Measurements from ENCODE around the gene FOXP4.

FOXP4 gene

DNA sequence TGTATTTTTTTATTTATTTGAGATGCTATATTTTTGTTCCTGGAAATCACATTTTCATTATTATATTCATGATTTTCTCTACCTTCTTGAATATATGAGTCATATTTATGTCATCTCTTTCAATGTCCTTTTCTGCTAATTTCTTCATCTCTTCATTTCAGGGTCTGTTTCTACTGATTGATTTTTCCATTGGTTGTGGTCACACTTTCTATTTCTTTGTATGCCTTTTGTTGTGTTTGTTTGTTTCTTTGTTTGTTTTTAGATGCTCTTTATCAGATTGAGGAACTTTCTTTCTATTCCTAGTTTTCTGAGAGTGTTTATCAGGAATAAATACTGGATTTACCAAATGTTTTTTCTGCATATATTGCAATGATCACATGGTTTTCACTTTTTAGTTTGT is 75.2 kb downstream of the FOXP4 start:
- in situ Hi-C loops (cut with MboI; ENCODE audit: low sequenced_read_pairs), result no loop called here

DNA sequence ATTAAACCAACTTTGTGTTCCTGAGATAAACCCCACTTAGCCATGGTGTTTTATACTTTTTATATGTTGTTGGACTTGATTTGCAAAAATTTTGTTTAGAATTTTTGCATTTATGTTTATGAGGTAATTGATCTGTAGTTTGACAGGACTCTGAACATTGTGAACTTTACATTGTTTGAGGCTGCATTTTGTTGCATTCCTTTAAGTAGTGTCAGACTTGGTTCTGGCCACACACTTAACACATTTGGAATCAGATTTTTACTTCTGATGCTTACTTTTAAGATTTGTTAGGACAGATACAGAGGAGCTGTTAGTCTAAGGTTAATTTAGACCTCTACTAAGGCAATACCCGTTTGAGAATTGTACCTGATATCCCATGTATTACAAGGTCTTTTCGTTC is 75.6 kb downstream of the FOXP4 start:
- in situ Hi-C loops (cut with MboI; ENCODE audit: low sequenced_read_pairs), result no loop called here

DNA sequence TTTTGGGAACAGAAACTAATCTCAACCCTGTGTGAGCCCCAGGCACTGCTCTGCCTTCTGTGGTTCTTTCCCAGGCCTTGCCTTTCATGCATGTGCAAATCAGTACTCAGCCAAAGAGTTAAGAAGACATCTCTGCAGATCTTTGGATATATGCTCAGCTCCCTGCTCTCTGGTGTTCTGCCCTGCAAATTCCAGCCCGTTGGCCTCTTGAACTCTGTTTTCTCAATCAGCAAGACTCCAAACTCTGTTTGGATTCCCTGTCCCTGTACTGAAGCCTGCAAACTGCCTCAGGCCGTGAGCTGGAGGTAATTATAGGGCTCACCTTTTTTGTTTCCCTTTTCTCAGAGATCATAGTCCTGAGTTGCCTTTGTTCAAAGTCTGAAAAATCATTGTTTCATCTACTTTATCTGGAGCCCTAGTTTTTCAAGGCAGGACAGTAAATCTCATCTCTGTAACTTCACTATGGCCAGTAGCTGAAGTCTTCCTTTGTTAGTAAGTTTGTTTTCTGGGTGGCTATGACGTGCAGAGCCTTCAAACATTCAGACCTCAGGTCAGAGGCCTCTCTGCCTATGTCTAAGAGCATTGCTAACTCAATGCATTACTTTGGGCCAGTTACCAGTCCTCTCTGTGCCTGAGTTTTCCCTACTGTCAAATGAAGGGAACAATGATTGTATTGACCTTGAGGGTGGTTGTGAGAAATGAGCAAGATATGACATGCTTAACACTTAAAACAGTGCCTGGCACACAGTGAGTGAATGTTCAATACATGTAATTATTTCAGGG is 76.2 kb downstream of the FOXP4 start:
- in situ Hi-C loops (cut with MboI; ENCODE audit: low sequenced_read_pairs), result no loop called here

DNA sequence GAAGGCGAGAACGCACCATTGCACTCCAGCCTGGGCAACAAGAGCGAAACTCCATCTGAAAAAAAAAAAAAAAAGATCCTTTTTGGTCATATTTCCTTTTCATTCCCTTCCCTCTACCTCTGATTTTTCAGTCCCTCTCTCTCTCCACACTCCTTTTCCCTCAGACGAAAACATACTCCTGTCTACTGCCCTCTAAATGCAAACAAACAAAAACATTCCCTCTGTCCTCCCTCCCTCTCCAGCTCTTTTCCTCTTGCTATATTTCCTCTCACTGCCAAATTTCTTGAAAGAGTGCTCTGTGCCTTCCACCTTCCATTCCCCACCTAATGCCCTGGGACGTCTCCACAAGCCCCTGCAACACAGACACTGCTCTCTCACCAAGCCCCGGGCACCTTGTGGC is 77.1 kb downstream of the FOXP4 start:
- in situ Hi-C loops (cut with MboI; ENCODE audit: low sequenced_read_pairs), result no loop called here

DNA sequence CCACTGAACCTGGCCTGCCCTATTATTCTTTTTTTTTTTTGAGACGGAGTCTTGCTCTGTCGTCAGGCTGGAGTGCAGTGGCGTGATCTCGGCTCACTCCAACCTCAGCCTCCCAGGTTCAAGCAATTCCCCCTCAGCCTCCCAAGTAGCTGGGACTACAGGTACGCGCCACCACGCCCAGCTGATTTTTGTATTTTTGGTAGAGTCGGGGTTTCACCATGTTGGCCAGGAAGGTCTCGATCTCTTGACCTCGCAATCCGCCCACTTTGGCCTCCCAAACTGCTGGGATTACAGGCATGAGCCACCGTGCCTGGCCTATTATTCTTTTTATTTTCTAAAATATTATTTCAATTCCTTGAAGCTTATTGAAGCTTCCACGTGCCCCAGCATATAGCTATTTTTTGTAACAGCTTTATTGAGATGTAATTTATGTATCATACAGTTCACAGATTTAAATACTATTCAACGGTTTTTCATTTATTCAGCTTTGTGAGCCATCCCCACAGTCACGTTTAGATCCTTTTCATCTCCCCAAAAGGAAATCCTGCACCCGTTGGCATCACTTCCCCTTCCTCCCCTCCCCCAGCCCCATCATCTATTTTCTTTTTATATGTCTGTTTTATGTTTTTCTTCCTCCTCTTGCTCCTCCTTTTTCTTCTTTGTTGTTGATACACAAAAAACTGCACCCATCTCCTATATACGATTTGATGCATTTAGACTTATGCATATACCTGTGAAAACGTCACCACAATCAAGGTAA is 78.6 kb downstream of the FOXP4 start:
- in situ Hi-C loops (cut with MboI; ENCODE audit: low sequenced_read_pairs), result no loop called here

DNA sequence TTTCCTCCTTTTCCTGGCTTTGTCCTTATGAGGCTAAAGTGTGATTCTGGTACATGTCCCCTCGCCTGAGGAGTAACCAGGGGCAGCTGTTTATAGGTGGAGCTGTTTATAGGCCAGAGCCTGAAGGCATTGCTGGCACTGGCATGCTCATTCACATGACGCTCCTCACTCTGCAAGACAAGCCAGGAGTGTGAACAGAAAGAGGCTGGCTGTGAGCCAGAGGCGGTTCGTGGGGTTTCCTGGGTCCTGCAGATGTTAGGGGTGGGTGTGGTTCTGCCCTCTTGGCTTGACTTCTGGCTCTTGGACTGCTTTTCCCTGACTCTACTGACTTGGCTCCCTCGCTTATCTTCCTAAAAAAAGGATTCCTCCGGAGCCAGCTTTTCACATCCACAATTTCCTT is 79.3 kb downstream of the FOXP4 start:
- in situ Hi-C loops (cut with MboI; ENCODE audit: low sequenced_read_pairs), result no loop called here

DNA sequence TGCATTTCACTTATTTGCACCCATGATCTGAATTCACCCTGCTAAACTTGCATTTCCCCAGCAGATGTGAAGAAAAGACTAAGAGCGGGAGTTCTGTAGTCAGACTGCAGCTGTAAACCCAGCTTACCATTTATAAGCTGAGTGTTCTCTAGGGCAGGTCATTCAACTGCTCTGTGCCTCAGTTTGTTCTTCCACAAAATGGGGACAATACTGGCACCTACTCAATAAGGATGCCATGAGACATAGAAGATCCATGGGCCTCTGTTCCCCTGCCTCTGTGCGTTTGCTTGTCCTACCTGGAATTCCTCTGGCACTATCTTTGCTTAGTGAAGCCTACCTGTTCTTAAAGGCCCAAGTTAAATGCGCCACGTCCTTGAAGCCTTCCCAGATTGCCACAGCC is 79.8 kb downstream of the FOXP4 start:
- in situ Hi-C loops (cut with MboI; ENCODE audit: low sequenced_read_pairs), result no loop called here

DNA sequence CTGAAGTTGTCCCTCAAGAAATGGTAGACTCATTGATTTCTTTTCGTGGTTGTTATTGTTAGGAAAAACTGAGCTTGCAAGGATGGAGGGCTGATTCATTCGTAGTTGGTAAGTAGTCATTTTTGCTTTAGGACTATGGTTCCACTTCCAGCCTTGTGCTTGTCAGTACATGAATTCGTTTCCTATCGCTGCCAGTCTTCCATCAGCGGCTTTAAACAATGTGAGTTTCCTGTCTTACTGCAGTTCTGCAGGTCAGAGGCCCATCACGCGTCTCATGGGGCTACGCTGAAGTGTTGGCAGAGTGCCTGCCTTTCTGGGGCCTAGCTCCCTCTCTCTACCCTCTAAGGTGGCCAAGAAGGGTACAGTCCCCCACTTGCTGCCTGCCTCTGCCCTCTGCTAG is 80.7 kb downstream of the FOXP4 start:
- in situ Hi-C loops (cut with MboI; ENCODE audit: low sequenced_read_pairs), result no loop called here

DNA sequence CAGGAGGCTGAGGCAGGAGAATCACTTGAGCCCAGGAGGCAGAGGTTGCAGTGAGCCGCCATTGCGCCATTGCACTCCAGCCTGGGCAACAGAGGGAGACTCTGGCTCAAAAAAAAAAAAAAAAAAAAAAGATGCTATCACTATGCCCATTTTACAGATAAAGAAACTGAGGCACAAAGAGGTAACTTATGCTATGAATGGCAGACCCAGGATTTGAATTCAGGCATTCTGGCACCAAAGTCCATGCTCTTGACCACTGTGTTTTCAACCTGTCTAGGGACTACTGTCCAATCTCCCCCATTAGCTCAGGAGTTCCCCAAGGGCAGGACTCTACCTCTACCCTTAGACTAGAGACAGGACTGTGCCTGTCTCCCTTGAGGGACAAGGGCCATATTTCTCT is 82.9 kb downstream of the FOXP4 start:
- in situ Hi-C loops (cut with MboI; ENCODE audit: low sequenced_read_pairs), result no loop called here

DNA sequence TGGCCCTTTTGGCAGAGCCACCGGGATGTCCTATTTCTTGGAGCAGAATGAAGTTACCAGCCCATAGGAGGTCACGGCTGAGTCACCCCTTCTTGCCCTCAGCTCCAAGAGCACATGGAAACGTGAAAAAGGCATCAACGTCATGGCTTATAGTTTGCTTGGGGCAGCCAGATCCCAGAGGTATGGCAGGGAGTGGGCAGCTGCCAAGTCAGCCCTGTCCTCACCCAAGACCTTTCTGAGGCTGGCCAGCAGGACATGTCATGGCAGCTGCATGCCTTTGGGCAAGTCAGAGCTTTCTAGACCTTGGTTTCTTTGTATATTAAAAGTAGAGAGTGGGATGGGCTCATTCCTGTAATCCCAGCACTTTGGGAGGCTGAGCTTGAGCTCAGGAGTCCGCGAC is 83.9 kb downstream of the FOXP4 start:
- in situ Hi-C loops (cut with MboI; ENCODE audit: low sequenced_read_pairs), result no loop called here

DNA sequence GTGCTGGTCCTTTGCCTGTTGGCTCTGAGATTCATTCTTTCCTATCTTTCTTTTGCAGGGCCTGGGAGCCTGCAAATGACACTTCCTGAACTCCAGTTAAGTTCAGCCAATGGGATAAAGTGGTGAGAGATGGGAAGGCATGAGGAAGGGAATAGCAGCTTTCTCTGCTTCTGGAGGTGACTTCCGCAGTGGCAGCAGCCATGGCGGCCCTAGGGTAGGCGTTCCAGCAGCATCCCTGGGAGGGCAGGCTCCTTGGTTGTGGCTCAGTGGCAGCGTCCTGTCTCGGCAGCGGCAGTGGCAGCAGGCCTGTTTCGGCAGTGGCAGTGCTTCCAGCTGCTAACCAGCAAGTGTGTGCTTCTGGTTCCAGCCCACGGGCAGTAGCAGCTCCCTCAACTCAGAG is 84.8 kb downstream of the FOXP4 start:
- in situ Hi-C loops (cut with MboI; ENCODE audit: low sequenced_read_pairs), result no loop called here

DNA sequence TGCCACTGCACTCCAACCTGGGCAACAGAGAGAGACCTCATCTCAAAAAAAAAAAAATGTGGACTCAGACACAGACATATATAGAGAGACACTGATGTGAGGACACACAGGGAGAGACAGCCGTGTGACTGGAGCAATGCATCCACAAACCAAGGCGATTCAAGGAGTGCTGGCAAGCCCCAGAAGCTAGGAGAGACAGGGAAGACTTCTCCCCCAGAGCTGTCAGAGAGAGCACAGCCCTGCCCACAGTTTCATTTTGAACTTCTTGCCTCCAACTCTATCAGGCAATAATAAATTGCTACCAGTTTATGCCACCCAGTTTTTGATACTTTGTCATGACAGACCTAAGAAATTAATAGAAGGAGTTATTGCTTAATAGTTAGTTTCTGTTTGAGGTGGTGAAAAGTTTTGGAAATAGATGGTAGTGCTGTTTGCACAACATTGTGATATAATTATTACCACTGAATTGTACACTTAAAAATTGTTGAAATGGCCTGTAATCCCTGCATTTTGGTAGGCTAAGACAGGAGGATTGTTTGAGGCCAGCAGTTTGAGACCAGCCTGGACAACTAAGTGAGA is 87.0 kb downstream of the FOXP4 start:
- in situ Hi-C loops (cut with MboI; ENCODE audit: low sequenced_read_pairs), result no loop called here

DNA sequence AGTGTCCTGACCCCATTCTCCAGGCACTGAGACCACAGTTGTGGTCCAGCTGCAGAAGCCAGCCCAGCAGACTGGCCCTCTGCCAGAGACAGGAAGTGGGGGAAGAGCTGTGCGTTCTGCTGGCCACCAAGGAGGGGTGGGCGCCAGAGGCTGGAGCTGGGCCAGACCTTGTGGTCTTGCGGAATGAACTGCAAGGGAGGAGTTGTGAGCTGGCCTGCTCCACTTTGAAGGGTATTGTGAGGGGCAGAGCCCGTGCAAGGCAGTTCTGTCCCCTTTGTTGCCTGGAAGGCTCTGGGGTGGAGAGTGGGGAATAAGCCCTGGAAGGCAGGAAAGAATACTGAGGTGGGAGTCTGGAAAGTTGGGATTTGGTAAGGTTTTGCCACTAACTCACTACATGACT is 88.5 kb downstream of the FOXP4 start:
- in situ Hi-C loops (cut with MboI; ENCODE audit: low sequenced_read_pairs), result no loop called here

DNA sequence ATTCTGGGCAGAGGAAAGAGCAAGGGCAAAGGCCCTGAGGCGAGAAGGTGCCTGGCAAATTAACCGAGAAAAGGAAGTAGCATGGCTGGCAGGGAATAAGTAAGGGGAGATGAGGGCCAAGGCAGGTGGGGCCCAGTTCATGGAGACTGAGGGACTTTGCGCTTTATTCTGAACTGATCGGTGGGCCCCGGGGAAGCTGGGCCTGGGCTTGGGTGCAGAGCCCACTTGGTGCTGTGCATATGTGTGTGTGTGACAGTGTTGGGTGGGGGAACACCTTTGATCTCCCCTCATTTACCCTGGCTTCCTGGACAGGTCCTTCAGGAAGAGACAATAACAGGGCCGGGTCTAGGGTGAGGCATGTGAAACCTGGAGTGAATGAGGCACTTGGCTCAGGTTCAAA is 89.2 kb downstream of the FOXP4 start:
- in situ Hi-C loops (cut with MboI; ENCODE audit: low sequenced_read_pairs), result no loop called here

DNA sequence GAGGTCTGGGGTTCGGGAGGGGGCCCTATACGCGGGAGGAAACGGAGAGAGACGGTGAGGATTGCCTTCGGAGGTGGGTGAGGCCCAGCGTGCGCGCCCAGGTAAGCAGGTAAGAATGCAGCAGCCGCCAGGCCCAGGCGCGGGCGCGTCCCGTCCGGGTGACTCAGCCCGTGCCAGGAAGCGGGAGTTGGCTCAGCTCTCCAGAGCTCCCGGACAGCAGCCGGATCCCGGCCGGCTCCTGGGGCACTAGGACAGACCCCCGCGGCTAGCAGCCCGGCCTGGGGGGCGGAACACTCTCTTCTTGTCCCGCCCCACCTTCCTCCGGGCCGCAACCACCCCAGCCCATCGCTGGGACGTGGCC is 90.6 kb downstream of the FOXP4 start:
- in situ Hi-C loops (cut with MboI; ENCODE audit: low sequenced_read_pairs), result no loop called here

DNA sequence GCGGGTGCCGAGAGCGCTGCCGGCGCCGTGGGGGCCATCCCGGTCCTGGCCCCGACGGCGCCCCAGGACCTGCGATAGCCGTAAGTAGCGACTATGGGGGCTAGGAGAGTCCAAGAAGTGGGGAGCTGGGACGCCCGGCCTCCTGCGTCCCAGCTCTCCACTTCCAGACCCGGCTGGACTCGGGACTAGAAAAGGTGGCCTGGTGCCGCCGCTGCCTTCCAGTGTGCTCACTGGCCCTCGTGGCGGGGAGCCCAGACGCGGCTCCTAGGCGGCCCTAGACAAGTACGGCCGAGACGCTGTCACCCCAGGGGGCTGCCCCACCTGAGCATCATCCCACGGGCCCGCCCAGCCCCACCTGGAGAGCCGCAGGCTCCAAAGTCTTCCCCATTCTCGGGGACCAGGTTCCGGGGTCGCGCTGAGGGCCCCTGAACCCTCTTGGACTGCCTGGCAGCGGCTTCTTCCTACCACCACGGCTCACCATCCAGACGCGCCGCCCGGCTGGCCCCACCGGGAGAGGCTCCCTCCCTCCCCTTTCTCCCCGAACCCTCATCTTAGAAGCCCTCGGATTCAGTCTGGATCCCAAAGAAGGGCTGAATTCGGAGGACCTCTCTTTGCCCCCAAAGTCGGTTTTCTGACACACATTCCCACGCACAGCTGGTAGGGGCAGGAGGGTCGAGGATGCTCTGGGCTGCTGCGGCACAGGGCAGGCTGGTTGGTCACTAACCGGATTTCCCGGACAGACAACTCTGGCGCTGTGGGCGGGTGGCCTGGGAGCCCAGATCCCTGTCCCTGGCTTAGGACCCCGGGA is 91.2 kb downstream of the FOXP4 start:
- in situ Hi-C loops (cut with MboI; ENCODE audit: low sequenced_read_pairs), result no loop called here

DNA sequence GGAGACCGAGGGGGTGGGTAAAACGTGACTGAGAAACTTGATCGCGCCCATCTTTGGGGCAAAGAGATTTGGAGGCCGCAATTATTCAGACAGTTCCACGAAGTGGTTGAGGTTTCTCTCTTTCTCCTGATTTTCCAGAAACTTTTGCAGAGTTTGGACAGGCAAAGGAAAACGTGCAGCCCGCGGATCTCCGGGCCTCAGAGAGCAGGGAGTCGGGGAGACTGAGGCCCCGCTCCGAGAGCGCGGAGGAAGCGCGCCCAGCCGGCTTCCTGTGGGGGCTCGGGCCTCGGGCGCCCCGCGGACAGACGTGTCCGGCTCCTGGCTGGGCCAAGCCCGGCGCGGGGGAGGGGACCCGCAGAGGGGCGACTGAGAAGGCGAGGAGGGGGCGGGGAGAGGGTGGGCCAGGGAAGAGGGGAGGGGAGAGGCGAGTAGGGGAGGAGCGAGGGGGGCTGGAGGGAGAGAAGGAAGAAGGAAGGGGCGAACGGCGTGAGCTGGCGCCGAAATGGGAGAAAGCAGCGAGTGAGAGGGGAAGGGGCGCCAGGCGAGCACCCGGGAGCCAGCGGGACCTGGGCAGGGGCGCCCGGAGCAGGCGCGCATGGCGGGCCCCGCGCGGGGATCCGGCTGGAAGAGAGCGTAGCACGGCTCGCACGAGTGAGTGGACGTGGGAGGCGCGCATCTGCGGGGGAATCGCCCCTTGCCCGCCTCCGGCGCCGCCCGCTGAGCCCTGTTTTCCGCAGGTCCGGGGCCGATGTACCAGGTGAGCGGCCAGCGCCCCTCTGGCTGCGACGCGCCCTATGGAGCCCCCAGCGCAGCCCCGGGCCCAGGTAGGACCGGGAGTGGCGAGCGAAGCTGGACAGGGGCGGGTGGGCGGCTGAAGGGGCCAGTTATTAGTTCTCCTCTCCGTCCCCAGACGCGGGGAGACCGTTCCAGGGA is 92.1 kb downstream of the FOXP4 start, which contains the start of gene MDFI:
Gene MDFI, plus strand, starts transcription at position 467 of the 933 bp plus-strand sequence. Its CDS starts 282 bp downstream, at position 749.
- in situ Hi-C loops (cut with MboI; ENCODE audit: low sequenced_read_pairs), result no loop called here

DNA sequence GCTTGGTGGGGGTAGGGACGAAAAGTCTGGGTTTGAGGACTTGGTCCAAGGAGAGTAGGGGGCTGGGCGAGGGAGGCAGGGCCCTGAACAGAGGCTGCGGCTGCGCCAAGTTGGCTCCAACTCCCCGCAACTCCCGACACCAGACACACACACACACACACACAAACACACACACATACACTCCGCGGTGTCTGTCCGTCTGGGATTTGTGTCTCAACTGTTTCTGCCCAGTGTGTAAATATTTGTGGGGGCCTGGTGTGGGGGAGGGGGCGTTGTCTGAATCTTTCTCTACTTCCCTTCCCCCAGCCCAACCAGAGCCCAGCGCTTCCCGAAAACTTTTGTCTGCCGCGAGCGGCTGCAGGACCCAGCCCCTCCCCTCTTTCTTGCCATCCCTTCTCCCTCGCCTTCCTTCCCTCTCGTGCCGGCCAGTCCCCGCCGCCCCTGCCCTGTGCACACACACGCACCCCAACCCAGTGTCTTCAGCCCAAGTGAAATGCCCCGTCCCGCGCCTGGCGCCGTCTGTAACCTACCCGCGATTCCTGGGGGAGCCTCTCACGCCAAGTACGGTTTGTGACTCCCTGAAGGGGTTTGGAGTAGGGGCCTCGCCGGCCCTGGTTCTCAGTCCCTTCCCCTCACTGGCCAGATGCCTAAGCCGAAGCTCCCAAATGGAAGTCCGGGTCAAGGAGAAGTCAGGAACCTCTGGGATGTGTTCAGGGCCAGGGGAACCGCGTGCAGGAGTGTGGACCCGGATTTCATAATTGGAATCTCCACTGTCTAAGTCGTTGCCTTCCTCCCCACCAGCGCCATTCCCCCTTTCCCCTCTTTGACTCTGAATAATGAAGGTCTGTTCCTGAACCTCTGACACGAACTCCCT is 93.0 kb downstream of the FOXP4 start:
- in situ Hi-C loops (cut with MboI; ENCODE audit: low sequenced_read_pairs), result no loop called here

DNA sequence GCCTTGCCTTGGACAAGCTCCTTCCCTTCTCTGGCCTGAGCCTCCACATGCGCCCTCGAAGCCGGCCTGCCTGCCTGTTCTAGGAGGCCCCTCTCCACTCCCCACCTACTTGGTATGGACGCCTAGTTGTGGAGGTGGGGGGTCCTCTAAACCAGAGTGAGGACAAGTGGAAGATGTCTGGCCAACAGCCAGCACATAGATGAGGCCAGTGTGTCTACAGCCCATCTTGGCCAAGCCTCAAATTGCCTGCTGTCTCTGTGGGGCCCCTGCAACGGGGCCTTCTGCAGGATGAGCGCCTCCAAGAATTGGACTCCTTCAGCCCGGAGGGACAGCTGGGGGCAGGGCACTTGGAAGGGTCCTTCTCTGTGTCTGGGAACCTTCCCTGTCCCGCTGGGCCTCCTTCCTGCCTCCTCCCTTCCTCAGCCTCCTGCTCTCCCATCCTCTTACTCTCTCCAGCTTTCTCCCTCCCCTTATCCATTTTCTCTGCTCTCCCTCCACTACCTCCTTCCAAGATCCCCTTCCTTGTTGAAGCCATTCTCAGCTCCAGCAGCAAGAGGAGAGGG is 93.7 kb downstream of the FOXP4 start:
- in situ Hi-C loops (cut with MboI; ENCODE audit: low sequenced_read_pairs), result no loop called here

All from HL-60/S4 treated with retinoic acid at 250 ng/mL for 4 days and 3 days (cell line).